OCI-LY1 (cell line): Measurements from ENCODE around the gene CCDC86.

Experiments
- H2AFZ ChIP-seq: fragments of 200-600 bp; sonication (generic), shearing (Covaris generic); 2 replicates; pipeline ENCODE4 v1.6.0; 2014; ENCODE audit warnings: antibody characterized with exemption, mild to moderate bottlenecking, low read length
- H3F3A ChIP-seq: fragments of 200-600 bp; sonication (generic), shearing (Covaris generic); 2 replicates; pipeline ENCODE4 v1.6.0; 2014; ENCODE audit warnings: mild to moderate bottlenecking, antibody characterized with exemption, low read length, moderate library complexity; ENCODE audit not compliant: insufficient read depth
- H3K27ac ChIP-seq: fragments of 200-600 bp; sonication (generic); 2 replicates; pipeline ENCODE4 v1.5.1; 2014; ENCODE audit warnings: low read length, mixed run types, mild to moderate bottlenecking, low read depth; ENCODE audit not compliant: poor library complexity, severe bottlenecking
- H3K27me3 ChIP-seq: fragments of 200-600 bp; sonication (generic); 2 replicates; pipeline ENCODE4 v1.6.0; 2014; ENCODE audit warnings: antibody characterized with exemption, mild to moderate bottlenecking, low read length, moderate library complexity; ENCODE audit not compliant: insufficient read depth
- H3K36me3 ChIP-seq: fragments of 200-600 bp; sonication (generic); 2 replicates; pipeline ENCODE4 v1.6.1; 2014; ENCODE audit warnings: mild to moderate bottlenecking, antibody characterized with exemption, low read length, moderate library complexity, mixed read lengths; ENCODE audit not compliant: insufficient read depth
- H3K4me1 ChIP-seq: fragments of 200-600 bp; sonication (generic); 2 replicates; pipeline ENCODE4 v1.5.1; 2014; ENCODE audit warnings: mild to moderate bottlenecking, low read length, moderate library complexity; ENCODE audit not compliant: insufficient read depth, severe bottlenecking
- H3K4me2 ChIP-seq: fragments of 200-600 bp; sonication (generic), shearing (Covaris generic); 2 replicates; pipeline ENCODE4 v1.6.1; 2014; ENCODE audit warnings: low read length
- H3K4me3 ChIP-seq: fragments of 200-600 bp; sonication (generic); 2 replicates; pipeline ENCODE4 v1.5.1; 2014; ENCODE audit warnings: low read length, low read depth, mild to moderate bottlenecking, mixed read lengths; ENCODE audit not compliant: poor library complexity, severe bottlenecking
- H3K79me2 ChIP-seq: fragments of 200-600 bp; shearing (Covaris generic); 2 replicates; pipeline ENCODE4 v1.6.1; 2016; ENCODE audit warnings: mixed run types, low read length, mixed read lengths; ENCODE audit not compliant: insufficient read depth
- H3K9ac ChIP-seq: fragments of 200-600 bp; sonication (generic), shearing (Covaris generic); 2 replicates; pipeline ENCODE4 v1.6.1; 2014; ENCODE audit warnings: mild to moderate bottlenecking, low read length, mixed read lengths
- H3K9me2 ChIP-seq: fragments of 200-600 bp; sonication (generic), shearing (Covaris generic); 2 replicates; pipeline ENCODE4 v1.6.1; 2014; ENCODE audit warnings: low read depth, mild to moderate bottlenecking, low read length, mixed read lengths
- H3K9me3 ChIP-seq: fragments of 200-600 bp; shearing (Covaris generic); 2 replicates; pipeline ENCODE4 v1.6.1; 2014; ENCODE audit warnings: low read length, mixed read lengths
- H4K20me1 ChIP-seq: fragments of 200-600 bp; sonication (generic), shearing (Covaris generic); 2 replicates; pipeline ENCODE4 v1.6.0; 2016; ENCODE audit warnings: mild to moderate bottlenecking, low read length; ENCODE audit not compliant: insufficient read depth
- CTCF ChIP-seq: fragments of 200-600 bp; sonication (generic), shearing (Covaris generic); IDR thresholded peaks from 2 replicates; pipeline ENCODE4 v1.5.1; 2017; ENCODE audit warnings: mild to moderate bottlenecking, antibody characterized with exemption, low read length, moderate library complexity, mixed read lengths
- EZH2 ChIP-seq: fragments of 200-600 bp; sonication (generic), shearing (Covaris generic); IDR thresholded peaks from 2 replicates; pipeline ENCODE4 v1.8.0; 2017; ENCODE audit warnings: borderline replicate concordance, mixed run types, mild to moderate bottlenecking, antibody characterized with exemption, low read length, moderate library complexity, mixed read lengths

CCDC86 gene

GRCh38 chr11:60814112-60814511 is 27.8 kb upstream of the CCDC86 start:
- no peaks in the 10 kb centered on the region for H3K4me1 ChIP-seq
- no peaks in the 10 kb centered on the region; the same call in 1 of the 2 replicates for H3K27me3 ChIP-seq
- H3K36me3 ChIP-seq: no peaks in the 10 kb centered on the region
- TF ChIP-seq CTCF: no peak
- no peak for TF ChIP-seq EZH2
- no peak overlapping the region for H3K27ac ChIP-seq
- no peaks in the 10 kb centered on the region for H3K79me2 ChIP-seq
- H2AFZ ChIP-seq: no peak overlapping the region
- no peak overlapping the region for H3K4me2 ChIP-seq
- H3K9me2 ChIP-seq: no peaks in the 10 kb centered on the region
- H4K20me1 ChIP-seq: no peaks in the 10 kb centered on the region
- H3F3A ChIP-seq: no peaks in the 10 kb centered on the region
- no peak overlapping the region for H3K4me3 ChIP-seq
- no peak overlapping the region for H3K9ac ChIP-seq
- H3K9me3 ChIP-seq: peaks cover 9% of the 10 kb centered on the region; the same call in 1 of the 2 replicates

- Histone ChIP-seq H3K27ac (no peak overlapping the region), H4K20me1 (no peaks in the 10 kb centered on the region), H3K4me3 (no peak overlapping the region), H3K9me2 (no peaks in the 10 kb centered on the region), H3F3A (no peaks in the 10 kb centered on the region), H3K27me3 (no peaks in the 10 kb centered on the region; the same call in 1 of the 2 replicates), H3K9me3 (peaks cover 9% of the 10 kb centered on the region; the same call in 1 of the 2 replicates), H3K9ac (no peak overlapping the region), H2AFZ (no peak overlapping the region), H3K4me2 (no peak overlapping the region), H3K79me2 (no peaks in the 10 kb centered on the region), H3K4me1 (no peaks in the 10 kb centered on the region), H3K36me3 (no peaks in the 10 kb centered on the region)
- TF ChIP-seq EZH2 (no peak), CTCF (no peak)
Observed at GRCh38 chr11:60816590-60817157, 25.2 kb upstream of the CCDC86 start.

GRCh38 chr11:60818057-60818456 is 23.9 kb upstream of the CCDC86 start:
- H4K20me1 ChIP-seq: no peaks in the 10 kb centered on the region
- no peaks in the 10 kb centered on the region for H3K36me3 ChIP-seq
- no peaks in the 10 kb centered on the region for H3K79me2 ChIP-seq
- H3K4me3 ChIP-seq: no peak overlapping the region
- no peak overlapping the region for H2AFZ ChIP-seq
- peaks cover 9% of the 10 kb centered on the region; the same call in 1 of the 2 replicates for H3K9me3 ChIP-seq
- no peak overlapping the region for H3K9ac ChIP-seq
- H3K27ac ChIP-seq: no peak overlapping the region
- no peaks in the 10 kb centered on the region for H3K4me1 ChIP-seq
- no peaks in the 10 kb centered on the region for H3K9me2 ChIP-seq
- no peaks in the 10 kb centered on the region; the same call in 1 of the 2 replicates for H3K27me3 ChIP-seq
- H3K4me2 ChIP-seq: no peak overlapping the region
- TF ChIP-seq EZH2: no peak
- TF ChIP-seq CTCF: no peak
- no peaks in the 10 kb centered on the region for H3F3A ChIP-seq
